ENCODE data around the gene CASZ1. TPM values are rescaled to one million over a fixed set of nuclear protein-coding genes. Genes with fewer than 3 reads are reported as not detected.

CASZ1 gene
- total RNA-seq, 1 experiment from 2014 or later: 27.8 TPM

DNA sequence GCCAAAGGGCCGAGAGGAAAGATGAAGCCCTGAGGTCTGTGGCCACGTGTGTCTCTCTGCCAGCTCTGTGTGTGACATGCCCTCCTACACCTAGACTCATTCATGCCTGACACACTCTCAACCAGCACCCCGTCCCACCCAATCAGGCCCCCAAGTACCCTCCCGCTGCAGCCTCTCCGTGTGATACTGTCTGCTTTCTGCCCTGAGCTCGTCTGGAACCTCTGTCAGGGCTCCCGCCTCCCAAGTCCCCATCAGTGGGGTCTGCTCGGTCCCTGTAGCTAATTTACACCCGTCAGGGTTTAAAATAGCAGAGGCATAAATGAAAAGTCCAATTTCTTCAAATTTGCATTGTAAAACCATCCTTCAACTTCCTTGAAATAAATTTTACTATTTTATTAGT is 20.7 kb downstream of the CASZ1 start:
- no peaks in the 10 kb centered on the region for H3K27me3 ChIP-seq (ENCODE audit: control insufficient read depth, insufficient read depth, low read length)
- H3K4me3 ChIP-seq (ENCODE audit: low read depth in 2 of 2, low read length in 2 of 2): no peak overlapping the region
- no peak overlapping the region for H3K27ac ChIP-seq (ENCODE audit: low read length)
- ChIA-PET POLR2A (no interaction called here), CTCF (no interaction called here)
- H3K4me1 ChIP-seq (ENCODE audit: control insufficient read depth, insufficient read depth, low read length): peaks cover 24% of the 10 kb centered on the region
- H3K36me3 ChIP-seq (ENCODE audit: control insufficient read depth, insufficient read depth, low read length): no peaks in the 10 kb centered on the region
- in situ Hi-C loops (cut with HindIII; ENCODE audit: low pct_unique_long_range_greater_than_20kb, low sequenced_read_pairs) (no loop called here), intact Hi-C loops (cut with micrococcal nuclease; ENCODE audit: unreplicated experiment) (no loop called here)
- DNase-seq (ENCODE audit: low read depth, low spot score) (no peak), ATAC-seq (no peak)
- no TSS peak for BruUV-seq (replicated peaks)
- TF ChIP-seq TCF7L2 (IDR thresholded peaks at IDR 0.05; ENCODE audit: low read depth, low read length) (no peak), SIN3A (IDR thresholded peaks at IDR 0.05; ENCODE audit: borderline replicate concordance, insufficient read depth, low read depth, low read length) (no peak), POLR2AphosphoS5 (IDR thresholded peaks at IDR 0.05; ENCODE audit: low read depth, low read length) (no peak)
- TF ChIP-seq, protein P1, sequence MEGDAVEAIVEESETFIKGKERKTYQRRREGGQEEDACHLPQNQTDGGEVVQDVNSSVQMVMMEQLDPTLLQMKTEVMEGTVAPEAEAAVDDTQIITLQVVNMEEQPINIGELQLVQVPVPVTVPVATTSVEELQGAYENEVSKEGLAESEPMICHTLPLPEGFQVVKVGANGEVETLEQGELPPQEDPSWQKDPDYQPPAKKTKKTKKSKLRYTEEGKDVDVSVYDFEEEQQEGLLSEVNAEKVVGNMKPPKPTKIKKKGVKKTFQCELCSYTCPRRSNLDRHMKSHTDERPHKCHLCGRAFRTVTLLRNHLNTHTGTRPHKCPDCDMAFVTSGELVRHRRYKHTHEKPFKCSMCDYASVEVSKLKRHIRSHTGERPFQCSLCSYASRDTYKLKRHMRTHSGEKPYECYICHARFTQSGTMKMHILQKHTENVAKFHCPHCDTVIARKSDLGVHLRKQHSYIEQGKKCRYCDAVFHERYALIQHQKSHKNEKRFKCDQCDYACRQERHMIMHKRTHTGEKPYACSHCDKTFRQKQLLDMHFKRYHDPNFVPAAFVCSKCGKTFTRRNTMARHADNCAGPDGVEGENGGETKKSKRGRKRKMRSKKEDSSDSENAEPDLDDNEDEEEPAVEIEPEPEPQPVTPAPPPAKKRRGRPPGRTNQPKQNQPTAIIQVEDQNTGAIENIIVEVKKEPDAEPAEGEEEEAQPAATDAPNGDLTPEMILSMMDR (IDR thresholded peaks at IDR 0.05): no peak
- TF ChIP-seq, protein P2, sequence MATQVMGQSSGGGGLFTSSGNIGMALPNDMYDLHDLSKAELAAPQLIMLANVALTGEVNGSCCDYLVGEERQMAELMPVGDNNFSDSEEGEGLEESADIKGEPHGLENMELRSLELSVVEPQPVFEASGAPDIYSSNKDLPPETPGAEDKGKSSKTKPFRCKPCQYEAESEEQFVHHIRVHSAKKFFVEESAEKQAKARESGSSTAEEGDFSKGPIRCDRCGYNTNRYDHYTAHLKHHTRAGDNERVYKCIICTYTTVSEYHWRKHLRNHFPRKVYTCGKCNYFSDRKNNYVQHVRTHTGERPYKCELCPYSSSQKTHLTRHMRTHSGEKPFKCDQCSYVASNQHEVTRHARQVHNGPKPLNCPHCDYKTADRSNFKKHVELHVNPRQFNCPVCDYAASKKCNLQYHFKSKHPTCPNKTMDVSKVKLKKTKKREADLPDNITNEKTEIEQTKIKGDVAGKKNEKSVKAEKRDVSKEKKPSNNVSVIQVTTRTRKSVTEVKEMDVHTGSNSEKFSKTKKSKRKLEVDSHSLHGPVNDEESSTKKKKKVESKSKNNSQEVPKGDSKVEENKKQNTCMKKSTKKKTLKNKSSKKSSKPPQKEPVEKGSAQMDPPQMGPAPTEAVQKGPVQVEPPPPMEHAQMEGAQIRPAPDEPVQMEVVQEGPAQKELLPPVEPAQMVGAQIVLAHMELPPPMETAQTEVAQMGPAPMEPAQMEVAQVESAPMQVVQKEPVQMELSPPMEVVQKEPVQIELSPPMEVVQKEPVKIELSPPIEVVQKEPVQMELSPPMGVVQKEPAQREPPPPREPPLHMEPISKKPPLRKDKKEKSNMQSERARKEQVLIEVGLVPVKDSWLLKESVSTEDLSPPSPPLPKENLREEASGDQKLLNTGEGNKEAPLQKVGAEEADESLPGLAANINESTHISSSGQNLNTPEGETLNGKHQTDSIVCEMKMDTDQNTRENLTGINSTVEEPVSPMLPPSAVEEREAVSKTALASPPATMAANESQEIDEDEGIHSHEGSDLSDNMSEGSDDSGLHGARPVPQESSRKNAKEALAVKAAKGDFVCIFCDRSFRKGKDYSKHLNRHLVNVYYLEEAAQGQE (IDR thresholded peaks at IDR 0.05; ENCODE audit: insufficient read depth in 1 of 2, low read depth in 2 of 2, low read length in 1 of 2): no peak
- H3K9me3 ChIP-seq (ENCODE audit: control insufficient read depth, insufficient read depth, low read depth, low read length): no peaks in the 10 kb centered on the region

DNA sequence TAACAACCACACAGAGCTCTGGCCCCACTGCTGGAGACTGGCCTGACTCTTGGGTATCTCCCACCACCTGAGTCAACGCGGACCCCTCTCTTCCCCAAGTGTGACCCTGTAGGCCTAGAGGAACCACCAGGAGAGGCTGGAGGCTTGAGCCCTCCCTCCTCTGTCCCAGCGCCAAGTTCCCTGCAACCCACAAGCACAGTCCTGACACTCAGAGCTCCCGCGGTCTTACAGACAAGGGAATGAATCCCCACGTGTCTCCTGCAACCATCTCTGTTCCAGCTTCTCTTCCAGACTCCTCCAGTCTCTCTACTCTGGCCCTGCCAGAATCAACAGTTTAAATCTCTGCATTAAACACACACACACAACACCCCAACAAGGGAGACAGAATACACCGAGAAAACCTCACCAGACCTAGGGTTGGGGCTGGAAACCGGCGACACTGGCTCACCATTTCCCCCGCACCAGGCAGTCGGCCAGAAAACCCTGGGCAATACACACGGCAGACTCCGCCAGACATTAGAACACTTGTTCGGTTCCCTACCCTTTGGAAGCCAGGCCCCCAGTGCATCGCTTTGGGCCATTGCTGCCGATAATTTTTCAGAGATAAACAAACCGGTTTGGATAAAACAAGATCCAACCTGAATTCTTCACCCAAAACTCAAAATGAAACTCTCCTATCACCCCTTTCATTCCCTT is 21.7 kb downstream of the CASZ1 start:
- POLR2A ChIA-PET: no interaction called here
- Histone ChIP-seq H3K4me1 (ENCODE audit: control insufficient read depth, insufficient read depth, low read length) (peaks cover 14% of the 10 kb centered on the region), H3K36me3 (ENCODE audit: control insufficient read depth, insufficient read depth, low read length) (no peaks in the 10 kb centered on the region), H3K9me3 (ENCODE audit: control insufficient read depth, insufficient read depth, low read depth, low read length) (no peaks in the 10 kb centered on the region), H3K27me3 (ENCODE audit: control insufficient read depth, insufficient read depth, low read length) (no peaks in the 10 kb centered on the region), H3K27ac (ENCODE audit: low read length) (no peak overlapping the region), H3K4me3 (ENCODE audit: low read depth in 2 of 2, low read length in 2 of 2) (no peak overlapping the region)
- BruUV-seq (replicated peaks): no TSS peak
- no peak for ATAC-seq
- CTCF ChIA-PET: no interaction called here
- intact Hi-C loops (cut with micrococcal nuclease; ENCODE audit: unreplicated experiment): no loop called here
- DNase-seq (ENCODE audit: low read depth, low spot score): no peak
- TF ChIP-seq POLR2AphosphoS5 (IDR thresholded peaks at IDR 0.05; ENCODE audit: low read depth, low read length) (no peak), SIN3A (IDR thresholded peaks at IDR 0.05; ENCODE audit: borderline replicate concordance, insufficient read depth, low read depth, low read length) (no peak), TCF7L2 (IDR thresholded peaks at IDR 0.05; ENCODE audit: low read depth, low read length) (no peak)
- TF ChIP-seq, protein P1 (IDR thresholded peaks at IDR 0.05): no peak
- TF ChIP-seq, protein P2 (IDR thresholded peaks at IDR 0.05; ENCODE audit: insufficient read depth in 1 of 2, low read depth in 2 of 2, low read length in 1 of 2): no peak
- in situ Hi-C loops (cut with HindIII; ENCODE audit: low pct_unique_long_range_greater_than_20kb, low sequenced_read_pairs): no loop called here

Measured in Panc1 (cell line).